HCT116 (cell line): ENCODE data around the gene LAMC3.

Source experiments
- ATF3 ChIP-seq: IDR thresholded peaks from 2 replicates; pipeline ENCODE4 v1.6.1; 2012
- CEBPB ChIP-seq: IDR thresholded peaks from 2 replicates; pipeline ENCODE4 v1.6.1; 2012; ENCODE audit warnings: low read depth
- CTCF ChIP-seq, 3 experiments: fragments of 200-600 bp in 1 of 3; sonication (generic) in 1 of 3; IDR thresholded peaks in 2 of 3; conservative IDR thresholded peaks in 1 of 3; 2 replicates each; pipeline ENCODE4 v1.5.1; 2012 to 2017; ENCODE audit warnings: low read depth in 2 of 3, low read length in 2 of 3, antibody characterized with exemption in 1 of 3, borderline replicate concordance in 1 of 3, control low read depth in 1 of 3, mild to moderate bottlenecking in 1 of 3, mixed read lengths in 1 of 3, mixed run types in 1 of 3, moderate library complexity in 1 of 3; ENCODE audit not compliant: insufficient read depth in 1 of 3
- EZH2 ChIP-seq: fragments of 200-600 bp; sonication (generic); IDR thresholded peaks from 2 replicates; pipeline ENCODE4 v1.6.1; 2017; ENCODE audit warnings: antibody characterized with exemption, mixed run types
- EZH2phosphoT487 ChIP-seq: fragments of 200-600 bp; IDR thresholded peaks from 2 replicates; pipeline ENCODE4 v1.6.1; 2018; ENCODE audit warnings: antibody characterized with exemption, borderline replicate concordance
- JUND ChIP-seq: IDR thresholded peaks from 2 replicates; pipeline ENCODE4 v1.6.1; 2012
- MAX ChIP-seq: IDR thresholded peaks from 2 replicates; pipeline ENCODE4 v1.6.1; 2012
- POLR2AphosphoS5 ChIP-seq: IDR thresholded peaks from 2 replicates; pipeline ENCODE4 v1.6.1; 2011; ENCODE audit warnings: mild to moderate bottlenecking, low read depth, low read length, moderate library complexity
- SIN3A ChIP-seq: IDR thresholded peaks from 2 replicates; pipeline ENCODE4 v1.6.1; 2012; ENCODE audit warnings: low read depth
- ZFX ChIP-seq: fragments of 450-650 bp; IDR thresholded peaks from 2 replicates; pipeline ENCODE4 v1.6.1; 2017

GRCh38 chr9:130988400-130988747, 20.6 kb upstream of the LAMC3 start:
- TF ChIP-seq ATF3 (no peak), CTCF (IDR thresholded peaks at IDR 0.05 in 2 of 3, conservative IDR thresholded peaks at IDR 0.05 in 1 of 3; ENCODE audit: borderline replicate concordance in 1 of 3, insufficient read depth in 1 of 3, low read depth in 2 of 3, low read length in 2 of 3) (no peak), POLR2AphosphoS5 (no peak), SIN3A (no peak), MAX (no peak), ZFX (no peak), EZH2 (no peak), JUND (no peak), EZH2phosphoT487 (no peak), CEBPB (no peak)
